ENCODE measurements around the gene PRKCA.
"Not testable (repeated sequence)": the region's sequence is repeated elsewhere in the genome, so short reads cannot be mapped to it uniquely, and the experiment has no call there.

The PRKCA gene

GRCh38 chr17:66698270-66698669, 395.9 kb downstream of the PRKCA start:
- DNase-seq = no peak

- no peak for DNase-seq
Observed at GRCh38 chr17:66701462-66701861, 399.0 kb downstream of the PRKCA start.

GRCh38 chr17:66702106-66702936, 399.9 kb downstream of the PRKCA start:
- no peak for DNase-seq

- DNase-seq = no peak
Observed at GRCh38 chr17:66704858-66705520, 402.6 kb downstream of the PRKCA start.

GRCh38 chr17:66706851-66707450, 404.5 kb downstream of the PRKCA start:
- DNase-seq = no peak

GRCh38 chr17:66711401-66711800, 409.0 kb downstream of the PRKCA start:
- DNase-seq = no peak

GRCh38 chr17:66711881-66712321, 409.5 kb downstream of the PRKCA start:
- no peak for DNase-seq

GRCh38 chr17:66712453-66712852, 410.0 kb downstream of the PRKCA start:
- no peak for DNase-seq

GRCh38 chr17:66713021-66713532, 410.7 kb downstream of the PRKCA start:
- not testable (repeated sequence) for DNase-seq

- no peak for DNase-seq
Observed at GRCh38 chr17:66713533-66714042, 411.2 kb downstream of the PRKCA start.

- no peak for DNase-seq
Observed at GRCh38 chr17:66714046-66715023, 411.9 kb downstream of the PRKCA start.

- no peak for DNase-seq
Observed at GRCh38 chr17:66715076-66715675, 412.8 kb downstream of the PRKCA start.

- peak; percentile 80 to 86 for DNase-seq
Observed at GRCh38 chr17:66715745-66716156, 413.3 kb downstream of the PRKCA start.

GRCh38 chr17:66716236-66717026, 414.0 kb downstream of the PRKCA start:
- no peak for DNase-seq

- DNase-seq = no peak
Observed at GRCh38 chr17:66717641-66718058, 415.2 kb downstream of the PRKCA start.

- DNase-seq = no peak
Observed at GRCh38 chr17:66720027-66720426, 417.6 kb downstream of the PRKCA start.

GRCh38 chr17:66720567-66720966, 418.2 kb downstream of the PRKCA start:
- DNase-seq = no peak

GRCh38 chr17:66722341-66722740, 419.9 kb downstream of the PRKCA start:
- DNase-seq = no peak

GRCh38 chr17:66724581-66725341, 422.3 kb downstream of the PRKCA start:
- no peak for DNase-seq

GRCh38 chr17:66725438-66725837, 423.0 kb downstream of the PRKCA start:
- not testable (repeated sequence) for DNase-seq

All from Kasumi-1 (cell line).